Left cardiac atrium (tissue), 4 donors: ENCODE measurements around the gene EFCAB11. TPM values are rescaled to one million over a fixed set of nuclear protein-coding genes. Genes with fewer than 3 reads are reported as not detected.

Source experiments
- ATAC-seq, 2 donors: fragments of 200-7000 bp; cut with Tn5 transposase; one replicate each; pipeline ENCODE4 v1.9.1; 2020; ENCODE audit warnings: mild to moderate bottlenecking in 2 of 2, moderate library complexity in 2 of 2
- DNase-seq: peaks from one replicate; pipeline ENCODE4 v3.0.0-alpha.2; 2020
- intact Hi-C, 2 donors: fragments of 100-400 bp; cut with DNase I; formaldehyde crosslinking; loops; one replicate each; pipeline versions ENCODE4 v1.14.1 to v1.15.1; 2022 to 2023
- total RNA-seq, 2 donors: library from RNA; stranded (reverse); fragmentation: NEBNext Ultra II Directional; extraction: Animal tissue kit (Norgen Biotek cat#: 25700); gene quantifications; one replicate each; pipeline ENCODE4 v1.2.1, GENCODE V29; 2021
- donor health status: DM: no; HTN: yes; CAD: no.
- donor health status: DM: no; HTN: yes; CAD: no; lungs with severe emphysema.
- donor health status: DM: yes; HTN: yes; CAD: no.
- donor health status: Dilated cardiomyopathy.

The EFCAB11 gene
- total RNA-seq, 2 donors from 2014 or later, result 2.8 to 3.8 TPM

- ATAC-seq (no peak), DNase-seq (no peak)
- intact Hi-C loops, result no loop called here
Measured at GRCh38 chr14:89844508-89844907, 110.0 kb downstream of the EFCAB11 start.

- ATAC-seq, result no peak
- intact Hi-C loops, result no loop called here
- no peak for DNase-seq
Measured at GRCh38 chr14:89842837-89843236, 111.7 kb downstream of the EFCAB11 start.

GRCh38 chr14:89841851-89842250, 112.7 kb downstream of the EFCAB11 start:
- ATAC-seq, result no peak
- no peak for DNase-seq
- intact Hi-C loops, result no loop called here

GRCh38 chr14:89836830-89837469, 117.6 kb downstream of the EFCAB11 start:
- intact Hi-C loops, result no loop called here
- no peak for ATAC-seq
- no peak for DNase-seq

- no peak for DNase-seq
- no peak for ATAC-seq
- intact Hi-C loops, result no loop called here
Measured at GRCh38 chr14:89833661-89834060, 120.9 kb downstream of the EFCAB11 start.

GRCh38 chr14:89833120-89833532, 121.4 kb downstream of the EFCAB11 start:
- no peak for DNase-seq
- no peak for ATAC-seq
- intact Hi-C loops, result no loop called here

- no peak for ATAC-seq
- intact Hi-C loops, result no loop called here
- DNase-seq, result no peak
Measured at GRCh38 chr14:89828471-89829165, 125.9 kb downstream of the EFCAB11 start.

GRCh38 chr14:89827265-89827664, 127.3 kb downstream of the EFCAB11 start:
- DNase-seq (no peak), ATAC-seq (no peak)
- intact Hi-C loops, result no loop called here

GRCh38 chr14:89826596-89826995, 127.9 kb downstream of the EFCAB11 start:
- intact Hi-C loops, result no loop called here
- DNase-seq (no peak), ATAC-seq (no peak)

- intact Hi-C loops, result no loop called here
- DNase-seq, result no peak
- no peak for ATAC-seq
Measured at GRCh38 chr14:89823743-89824142, 130.8 kb downstream of the EFCAB11 start.

- no peak for DNase-seq
- intact Hi-C loops, result no loop called here
- ATAC-seq, result peak in 1 of 2 donors; percentile 35
Measured at GRCh38 chr14:89814126-89814525, 140.4 kb downstream of the EFCAB11 start.

GRCh38 chr14:89813617-89814031, 140.9 kb downstream of the EFCAB11 start:
- intact Hi-C loops, result no loop called here
- DNase-seq, result no peak
- peak in 1 of 2 donors; percentile 81 for ATAC-seq

- no peak for ATAC-seq
- DNase-seq, result no peak
- intact Hi-C loops, result no loop called here
Measured at GRCh38 chr14:89811954-89812575, 142.5 kb downstream of the EFCAB11 start.

GRCh38 chr14:89810101-89810500, 144.4 kb downstream of the EFCAB11 start:
- intact Hi-C loops, result no loop called here
- no peak for DNase-seq
- no peak for ATAC-seq

- ATAC-seq (no peak), DNase-seq (no peak)
- intact Hi-C loops, result no loop called here
Measured at GRCh38 chr14:89807892-89808291, 146.6 kb downstream of the EFCAB11 start.

GRCh38 chr14:89807151-89807550, 147.4 kb downstream of the EFCAB11 start:
- DNase-seq (no peak), ATAC-seq (no peak)
- intact Hi-C loops, result no loop called here

- no peak for ATAC-seq
- intact Hi-C loops, result no loop called here
- no peak for DNase-seq
Measured at GRCh38 chr14:89806451-89806850, 148.1 kb downstream of the EFCAB11 start.

- DNase-seq (no peak), ATAC-seq (no peak)
- intact Hi-C loops, result no loop called here
Measured at GRCh38 chr14:89805501-89805900, 149.0 kb downstream of the EFCAB11 start.

- ATAC-seq (no peak), DNase-seq (no peak)
- intact Hi-C loops, result no loop called here
Measured at GRCh38 chr14:89803542-89803941, 151.0 kb downstream of the EFCAB11 start.

GRCh38 chr14:89801136-89801535, 153.4 kb downstream of the EFCAB11 start:
- DNase-seq, result no peak
- ATAC-seq, result no peak
- intact Hi-C loops, result no loop called here
